SIG-M5 treated with dmso at 0.1 percent for 504 hours (cell line): Measurements from ENCODE around the gene CDC25B.

Experiments used
- DNase-seq: peaks from one replicate; lab custom pipeline; 2025; ENCODE audit not compliant: unreplicated experiment; lab: John Stamatoyannopoulos, UW

CDC25B gene

GRCh38 chr20:3795511-3796468, at the start of gene CDC25B:
CDC25B (plus strand) TSS chr20:3796310; CDS start chr20:3796532, 222 bp downstream.
- peak; percentile 94 for DNase-seq

DNA sequence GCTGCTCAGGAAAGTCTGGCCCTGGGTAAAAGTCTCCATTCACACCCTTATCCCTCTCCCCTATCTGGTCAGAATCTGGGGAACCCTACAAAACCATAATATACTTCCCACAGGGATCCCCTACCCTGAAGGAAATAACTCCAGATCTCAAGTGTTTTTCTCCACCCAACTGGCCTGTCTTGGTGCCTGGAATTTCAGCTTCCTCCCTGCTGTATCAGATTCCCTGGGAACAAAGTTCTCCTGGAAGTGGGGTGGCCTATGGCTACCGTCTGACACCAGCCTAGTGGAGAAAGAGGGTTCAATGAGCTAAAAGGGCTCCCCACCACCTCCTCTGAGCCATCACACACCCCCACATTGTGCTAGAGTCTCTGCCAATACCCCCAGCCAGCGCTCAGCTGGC, 48.6 kb upstream of the CDC25B start:
- DNase-seq, result no peak

- DNase-seq, result no peak
Observed at GRCh38 chr20:3748073-3748472, 48.0 kb upstream of the CDC25B start.

GRCh38 chr20:3749087-3749688, 46.9 kb upstream of the CDC25B start:
- no peak for DNase-seq

GRCh38 chr20:3749689-3750531, 46.2 kb upstream of the CDC25B start:
- DNase-seq, result no peak

DNA sequence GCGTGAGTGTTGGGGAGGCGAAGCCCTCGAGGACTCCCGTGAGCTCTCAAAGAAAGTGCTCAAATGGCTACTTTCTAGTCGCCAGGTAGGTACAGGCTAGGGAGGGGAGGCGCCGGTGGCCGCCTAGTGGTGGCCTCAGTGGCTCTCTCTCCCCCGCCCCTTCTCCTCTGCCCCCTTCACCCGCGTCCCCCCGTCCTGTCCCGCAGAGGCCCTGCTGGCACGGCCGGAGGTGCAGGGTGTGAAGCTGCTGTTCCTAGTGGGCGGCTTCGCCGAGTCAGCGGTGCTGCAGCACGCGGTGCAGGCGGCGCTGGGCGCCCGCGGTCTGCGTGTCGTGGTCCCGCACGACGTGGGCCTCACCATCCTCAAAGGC, 44.8 kb upstream of the CDC25B start:
- DNase-seq, result no peak

DNA sequence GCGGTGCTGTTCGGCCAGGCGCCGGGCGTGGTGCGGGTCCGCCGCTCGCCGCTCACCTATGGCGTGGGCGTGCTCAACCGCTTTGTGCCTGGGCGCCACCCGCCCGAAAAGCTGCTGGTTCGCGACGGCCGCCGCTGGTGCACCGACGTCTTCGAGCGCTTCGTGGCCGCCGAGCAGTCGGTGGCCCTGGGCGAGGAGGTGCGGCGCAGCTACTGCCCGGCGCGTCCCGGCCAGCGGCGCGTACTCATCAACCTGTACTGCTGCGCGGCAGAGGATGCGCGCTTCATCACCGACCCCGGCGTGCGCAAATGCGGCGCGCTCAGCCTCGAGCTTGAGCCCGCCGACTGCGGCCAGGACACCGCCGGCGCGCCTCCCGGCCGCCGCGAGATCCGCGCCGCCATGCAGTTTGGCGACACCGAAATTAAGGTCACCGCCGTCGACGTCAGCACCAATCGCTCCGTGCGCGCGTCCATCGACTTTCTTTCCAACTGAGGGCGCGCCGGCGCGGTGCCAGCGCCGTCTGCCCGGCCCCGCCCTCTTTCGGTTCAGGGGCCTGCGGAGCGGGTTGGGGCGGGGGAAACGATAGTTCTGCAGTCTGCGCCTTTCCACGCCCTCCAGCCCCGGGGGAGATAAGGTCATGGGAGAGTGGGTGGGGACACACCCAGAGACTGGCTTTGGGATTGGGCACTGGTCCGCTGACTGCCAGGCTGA, 44.3 kb upstream of the CDC25B start:
- no peak for DNase-seq

- no peak for DNase-seq
Observed at GRCh38 chr20:3752386-3752759, 43.7 kb upstream of the CDC25B start.

DNA sequence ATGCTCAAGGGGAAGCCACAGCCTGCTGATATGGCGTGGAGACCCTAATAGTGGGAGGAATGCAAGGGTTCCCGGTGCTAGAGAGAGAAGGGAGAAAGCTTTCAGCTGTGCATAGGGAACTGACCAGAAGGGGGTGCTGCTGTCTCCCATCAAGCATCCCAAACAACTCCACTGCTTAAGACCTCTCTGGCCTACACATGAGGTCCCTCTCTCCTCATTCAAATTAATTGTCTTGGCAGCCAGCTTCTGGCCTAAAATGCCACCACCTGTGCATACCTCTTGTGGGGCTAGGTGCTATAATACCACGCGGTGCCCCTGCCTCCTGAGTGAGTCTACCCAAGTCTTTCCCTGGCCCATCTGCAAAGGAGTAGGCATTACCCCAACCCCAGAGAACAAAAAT, 43.0 kb upstream of the CDC25B start:
- peak; percentile 69 for DNase-seq

GRCh38 chr20:3753501-3754275, 42.4 kb upstream of the CDC25B start:
- DNase-seq, result no peak

DNA sequence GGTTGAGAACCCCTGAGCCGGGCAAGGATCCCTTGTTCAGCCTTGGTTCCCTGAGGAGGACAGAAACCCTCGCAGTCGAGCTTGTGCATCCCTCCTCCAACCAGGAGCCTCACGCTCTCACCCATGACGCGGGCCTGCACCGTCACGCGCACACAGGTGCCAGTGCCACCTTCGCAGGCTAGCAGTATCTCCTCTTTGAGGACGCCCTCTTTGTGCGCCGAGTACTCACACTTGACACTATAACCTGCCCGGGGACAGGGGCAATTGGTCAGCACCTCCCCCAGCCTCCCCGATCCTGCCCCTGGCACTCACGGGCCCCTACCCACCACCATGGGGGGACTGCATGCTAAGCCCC, 41.9 kb upstream of the CDC25B start:
- no peak for DNase-seq

- DNase-seq, result no peak
Observed at GRCh38 chr20:3755269-3755668, 40.8 kb upstream of the CDC25B start.

- no peak for DNase-seq
Observed at GRCh38 chr20:3755814-3756480, 40.2 kb upstream of the CDC25B start.

GRCh38 chr20:3757268-3757667, 38.8 kb upstream of the CDC25B start:
- DNase-seq, result peak; percentile 78

GRCh38 chr20:3758566-3758965, 37.5 kb upstream of the CDC25B start:
- DNase-seq, result no peak

GRCh38 chr20:3759316-3759823, 36.7 kb upstream of the CDC25B start:
- DNase-seq, result no peak

- DNase-seq, result no peak
Observed at GRCh38 chr20:3759884-3760283, 36.2 kb upstream of the CDC25B start.

- no peak for DNase-seq
Observed at GRCh38 chr20:3760655-3761348, 35.3 kb upstream of the CDC25B start.
